ENCODE data around the gene AKR7A3.

AKR7A3 gene

DNA sequence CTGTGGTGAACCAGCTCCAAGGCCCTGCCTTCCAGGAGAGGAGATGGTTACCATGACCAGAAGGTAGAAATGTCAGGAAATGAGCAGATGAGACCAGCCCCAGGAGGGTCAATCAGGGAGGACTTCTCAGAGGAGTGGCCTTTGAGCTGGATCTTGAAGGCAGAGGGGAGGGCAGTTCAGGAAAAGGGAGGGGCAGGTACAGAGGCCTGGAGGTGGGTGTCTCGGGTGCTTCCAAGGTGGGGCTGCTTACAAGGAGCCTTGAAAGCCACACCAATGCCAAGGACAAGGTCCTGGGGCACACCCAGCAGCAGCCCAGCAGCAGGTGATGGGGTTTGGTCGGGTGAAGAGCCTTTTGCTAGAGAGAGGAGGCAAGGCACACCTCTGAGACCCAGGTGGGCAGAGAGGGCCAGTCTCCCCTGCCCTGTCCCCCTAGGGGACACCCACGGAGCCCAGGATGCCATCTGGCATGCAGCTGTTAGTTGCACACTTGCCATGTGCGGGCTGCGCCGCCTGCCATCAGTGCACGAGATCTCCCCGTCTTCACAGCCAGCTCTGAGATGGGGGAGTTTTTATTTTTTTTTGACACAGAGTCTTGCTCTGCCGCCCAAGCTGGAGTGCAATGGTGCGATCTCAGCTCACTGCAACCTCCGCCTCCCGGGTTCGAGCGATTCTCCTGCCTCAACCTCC, 42.0 kb upstream of the AKR7A3 start:
- Histone ChIP-seq H3K4me3 (ENCODE audit: insufficient read length, low read depth) (no peak overlapping the region), H3K9ac (ENCODE audit: insufficient read length, low read depth) (no peak overlapping the region), H3K27me3 (ENCODE audit: insufficient read depth, insufficient read length) (no peaks in the 10 kb centered on the region), H3K9me3 (ENCODE audit: insufficient read depth, low read length) (no peaks in the 10 kb centered on the region), H3K4me1 (ENCODE audit: insufficient read depth, insufficient read length) (peaks cover 3% of the 10 kb centered on the region), H3K36me3 (ENCODE audit: insufficient read depth, insufficient read length, low read length) (peaks cover 46% of the 10 kb centered on the region)
- DNase-seq (ENCODE audit: low read depth, low spot score), result no peak
- TF ChIP-seq ZNF274 (IDR thresholded peaks at IDR 0.05; ENCODE audit: low read depth, low read length), result no peak

GRCh38 chr1:19329611-19330010, 41.0 kb upstream of the AKR7A3 start:
- no peaks in the 10 kb centered on the region for H3K27me3 ChIP-seq (ENCODE audit: insufficient read depth, insufficient read length)
- no peaks in the 10 kb centered on the region for H3K9me3 ChIP-seq (ENCODE audit: insufficient read depth, low read length)
- no peak for TF ChIP-seq YY1 (IDR thresholded peaks at IDR 0.05; ENCODE audit: insufficient read depth, insufficient read length)
- TF ChIP-seq ZNF274 (IDR thresholded peaks at IDR 0.05; ENCODE audit: low read depth, low read length), result no peak
- no peak for TF ChIP-seq SUZ12 (IDR thresholded peaks at IDR 0.05; ENCODE audit: extremely low read depth, insufficient read depth, insufficient read length)
- no peak overlapping the region for H3K9ac ChIP-seq (ENCODE audit: insufficient read length, low read depth)
- no peak overlapping the region for H3K4me3 ChIP-seq (ENCODE audit: insufficient read length, low read depth)
- H3K4me1 ChIP-seq (ENCODE audit: insufficient read depth, insufficient read length), result peaks cover 3% of the 10 kb centered on the region
- no peak for DNase-seq (ENCODE audit: low read depth, low spot score)
- peaks cover 53% of the 10 kb centered on the region for H3K36me3 ChIP-seq (ENCODE audit: insufficient read depth, insufficient read length, low read length)

DNA sequence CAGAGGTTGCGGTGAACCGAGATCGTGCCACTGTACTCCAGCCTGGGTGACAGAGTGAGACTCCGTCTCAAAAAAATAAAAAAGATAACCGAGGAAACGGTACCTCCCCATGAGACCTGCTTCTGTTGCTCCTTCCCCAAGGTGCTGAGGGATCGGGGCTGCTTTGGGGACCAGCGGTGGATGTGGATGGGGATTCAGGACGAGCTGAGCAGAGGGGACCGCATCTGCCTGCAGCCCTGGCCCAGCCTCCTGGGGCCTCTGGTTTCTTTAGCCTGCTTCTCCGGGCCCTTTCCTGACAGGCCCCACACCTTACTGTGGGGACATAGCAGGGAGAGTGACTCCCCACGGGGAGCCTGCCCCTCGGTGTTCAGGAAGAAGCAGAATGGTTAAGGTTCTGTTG, 40.6 kb upstream of the AKR7A3 start:
- no peaks in the 10 kb centered on the region for H3K9me3 ChIP-seq (ENCODE audit: insufficient read depth, low read length)
- TF ChIP-seq YY1 (IDR thresholded peaks at IDR 0.05; ENCODE audit: insufficient read depth, insufficient read length) (no peak), ZNF274 (IDR thresholded peaks at IDR 0.05; ENCODE audit: low read depth, low read length) (no peak), SUZ12 (IDR thresholded peaks at IDR 0.05; ENCODE audit: extremely low read depth, insufficient read depth, insufficient read length) (no peak)
- H3K4me3 ChIP-seq (ENCODE audit: insufficient read length, low read depth), result no peak overlapping the region
- H3K9ac ChIP-seq (ENCODE audit: insufficient read length, low read depth), result no peak overlapping the region
- H3K4me1 ChIP-seq (ENCODE audit: insufficient read depth, insufficient read length), result peaks cover 3% of the 10 kb centered on the region
- H3K27me3 ChIP-seq (ENCODE audit: insufficient read depth, insufficient read length), result no peaks in the 10 kb centered on the region
- H3K36me3 ChIP-seq (ENCODE audit: insufficient read depth, insufficient read length, low read length), result peaks cover 58% of the 10 kb centered on the region
- DNase-seq (ENCODE audit: low read depth, low spot score), result no peak

DNA sequence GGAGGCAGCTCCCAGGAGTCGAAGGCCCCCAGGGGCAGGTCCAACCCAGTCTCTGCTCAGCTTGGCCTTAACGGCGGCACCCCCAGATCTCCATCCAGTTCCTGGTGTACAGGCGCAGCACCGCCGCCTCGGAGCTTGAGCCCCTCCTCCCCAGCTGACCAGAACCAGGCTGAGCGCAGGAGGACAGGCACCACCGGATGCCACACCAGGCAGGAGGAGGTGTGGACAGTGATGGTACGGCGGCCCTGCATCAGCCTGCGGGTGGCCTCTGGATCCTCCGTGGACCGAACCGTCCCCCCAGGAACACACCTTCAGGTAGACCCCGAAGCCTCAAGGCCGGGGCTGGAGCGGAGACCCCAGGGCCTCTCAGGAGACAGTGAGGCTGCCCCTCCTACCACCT, 39.9 kb upstream of the AKR7A3 start:
- H3K9ac ChIP-seq (ENCODE audit: insufficient read length, low read depth), result no peak overlapping the region
- no peaks in the 10 kb centered on the region for H3K27me3 ChIP-seq (ENCODE audit: insufficient read depth, insufficient read length)
- no peak overlapping the region for H3K4me3 ChIP-seq (ENCODE audit: insufficient read length, low read depth)
- DNase-seq (ENCODE audit: low read depth, low spot score), result no peak
- TF ChIP-seq YY1 (IDR thresholded peaks at IDR 0.05; ENCODE audit: insufficient read depth, insufficient read length), result no peak
- no peak for TF ChIP-seq ZNF274 (IDR thresholded peaks at IDR 0.05; ENCODE audit: low read depth, low read length)
- TF ChIP-seq SUZ12 (IDR thresholded peaks at IDR 0.05; ENCODE audit: extremely low read depth, insufficient read depth, insufficient read length), result no peak
- no peaks in the 10 kb centered on the region for H3K9me3 ChIP-seq (ENCODE audit: insufficient read depth, low read length)
- H3K36me3 ChIP-seq (ENCODE audit: insufficient read depth, insufficient read length, low read length), result peaks cover 64% of the 10 kb centered on the region
- H3K4me1 ChIP-seq (ENCODE audit: insufficient read depth, insufficient read length), result peaks cover 3% of the 10 kb centered on the region

DNA sequence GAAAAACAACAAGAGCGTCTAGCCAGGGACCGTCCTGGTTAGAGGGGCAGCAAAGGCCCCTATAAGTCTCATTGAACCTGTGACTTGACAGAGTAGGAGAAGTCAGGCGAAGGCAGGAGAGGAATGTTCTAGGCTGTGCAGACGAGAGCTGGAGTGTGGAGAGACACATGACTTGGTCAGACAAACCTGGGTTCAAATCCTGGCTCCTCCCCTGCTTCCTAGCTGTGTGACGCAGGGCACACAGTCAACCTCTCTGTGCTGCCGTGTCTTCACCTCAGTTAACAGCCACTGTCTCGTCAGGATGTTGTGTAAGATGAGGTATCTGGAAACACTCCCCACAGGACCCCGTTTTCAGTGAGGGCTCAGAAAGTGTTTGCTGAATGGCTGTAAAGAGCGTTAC, 39.2 kb upstream of the AKR7A3 start:
- no peaks in the 10 kb centered on the region for H3K27me3 ChIP-seq (ENCODE audit: insufficient read depth, insufficient read length)
- H3K9me3 ChIP-seq (ENCODE audit: insufficient read depth, low read length), result no peaks in the 10 kb centered on the region
- H3K4me1 ChIP-seq (ENCODE audit: insufficient read depth, insufficient read length), result peaks cover 3% of the 10 kb centered on the region
- no peak for DNase-seq (ENCODE audit: low read depth, low spot score)
- no peak overlapping the region for H3K9ac ChIP-seq (ENCODE audit: insufficient read length, low read depth)
- TF ChIP-seq YY1 (IDR thresholded peaks at IDR 0.05; ENCODE audit: insufficient read depth, insufficient read length) (no peak), SUZ12 (IDR thresholded peaks at IDR 0.05; ENCODE audit: extremely low read depth, insufficient read depth, insufficient read length) (no peak), ZNF274 (IDR thresholded peaks at IDR 0.05; ENCODE audit: low read depth, low read length) (no peak)
- H3K36me3 ChIP-seq (ENCODE audit: insufficient read depth, insufficient read length, low read length), result peaks cover 64% of the 10 kb centered on the region
- no peak overlapping the region for H3K4me3 ChIP-seq (ENCODE audit: insufficient read length, low read depth)

DNA sequence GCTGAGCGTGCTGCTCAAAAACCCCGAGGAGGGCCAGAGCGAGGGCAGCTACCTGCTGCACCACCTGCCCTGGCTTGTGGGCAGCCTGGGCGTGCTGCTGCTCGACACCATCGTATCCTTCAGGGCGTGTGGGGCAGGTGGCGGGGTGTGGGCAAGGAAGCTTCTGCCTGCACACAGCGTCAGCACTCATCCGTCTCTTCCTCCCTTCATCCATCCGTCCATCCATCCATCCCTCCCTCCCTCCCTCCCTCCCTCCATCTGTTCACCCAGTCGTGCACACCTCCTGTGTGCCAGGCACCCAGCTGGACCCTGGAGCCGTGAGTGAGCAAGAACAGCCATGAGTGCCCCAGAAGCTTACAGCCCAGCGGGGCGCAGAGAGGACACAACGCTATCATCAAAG, 38.7 kb upstream of the AKR7A3 start:
- peaks cover 63% of the 10 kb centered on the region for H3K36me3 ChIP-seq (ENCODE audit: insufficient read depth, insufficient read length, low read length)
- no peak overlapping the region for H3K9ac ChIP-seq (ENCODE audit: insufficient read length, low read depth)
- H3K27me3 ChIP-seq (ENCODE audit: insufficient read depth, insufficient read length), result no peaks in the 10 kb centered on the region
- no peak overlapping the region for H3K4me3 ChIP-seq (ENCODE audit: insufficient read length, low read depth)
- peaks cover 3% of the 10 kb centered on the region for H3K4me1 ChIP-seq (ENCODE audit: insufficient read depth, insufficient read length)
- H3K9me3 ChIP-seq (ENCODE audit: insufficient read depth, low read length), result no peaks in the 10 kb centered on the region
- no peak for DNase-seq (ENCODE audit: low read depth, low spot score)
- TF ChIP-seq ZNF274 (IDR thresholded peaks at IDR 0.05; ENCODE audit: low read depth, low read length), result no peak
- TF ChIP-seq YY1 (IDR thresholded peaks at IDR 0.05; ENCODE audit: insufficient read depth, insufficient read length), result no peak
- TF ChIP-seq SUZ12 (IDR thresholded peaks at IDR 0.05; ENCODE audit: extremely low read depth, insufficient read depth, insufficient read length), result no peak

DNA sequence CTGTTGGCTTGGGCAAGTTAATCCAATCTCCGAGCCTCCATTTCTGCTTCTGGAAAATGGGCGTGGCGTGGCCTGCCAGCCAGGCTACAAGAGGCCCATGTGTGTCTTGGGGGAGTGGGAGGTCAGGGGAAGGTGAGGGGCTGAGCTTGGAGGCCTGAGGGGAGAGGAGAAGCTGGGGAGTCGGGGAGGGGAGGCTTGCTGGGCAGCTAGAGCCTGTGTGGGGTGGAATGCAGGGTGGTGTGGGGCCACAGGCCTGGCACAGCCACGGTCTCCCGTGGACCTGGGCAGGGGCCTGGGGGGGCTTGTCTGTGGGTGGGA, 38.1 kb upstream of the AKR7A3 start:
- peaks cover 63% of the 10 kb centered on the region for H3K36me3 ChIP-seq (ENCODE audit: insufficient read depth, insufficient read length, low read length)
- TF ChIP-seq SUZ12 (IDR thresholded peaks at IDR 0.05; ENCODE audit: extremely low read depth, insufficient read depth, insufficient read length) (no peak), YY1 (IDR thresholded peaks at IDR 0.05; ENCODE audit: insufficient read depth, insufficient read length) (no peak), ZNF274 (IDR thresholded peaks at IDR 0.05; ENCODE audit: low read depth, low read length) (no peak)

More for the DNA sequence above, 38.1 kb upstream of the AKR7A3 start:
- Histone ChIP-seq H3K9me3 (ENCODE audit: insufficient read depth, low read length) (no peaks in the 10 kb centered on the region), H3K9ac (ENCODE audit: insufficient read length, low read depth) (no peak overlapping the region), H3K4me3 (ENCODE audit: insufficient read length, low read depth) (no peak overlapping the region), H3K27me3 (ENCODE audit: insufficient read depth, insufficient read length) (no peaks in the 10 kb centered on the region), H3K4me1 (ENCODE audit: insufficient read depth, insufficient read length) (peaks cover 3% of the 10 kb centered on the region)
- no peak for DNase-seq (ENCODE audit: low read depth, low spot score)
